Medulla oblongata (tissue), 1 donor: ENCODE data around the gene AIFM3.
"Not testable (repeated sequence)": the region's sequence is repeated elsewhere in the genome, so short reads cannot be mapped to it uniquely, and the experiment has no call there.

Experiments used
- DNase-seq: peaks from one replicate; pipeline ENCODE4 v3.0.0-alpha.2; 2015; ENCODE audit errors: extremely low spot score

Gene AIFM3

GRCh38 chr22:21003782-21004181 is 36.7 kb downstream of the AIFM3 start:
- DNase-seq: no peak

GRCh38 chr22:21009208-21009607 is 42.2 kb downstream of the AIFM3 start:
- DNase-seq: not testable (repeated sequence)

- no peak for DNase-seq
Observed at GRCh38 chr22:21009638-21010425, 42.8 kb downstream of the AIFM3 start.

GRCh38 chr22:21010426-21011113 is 43.5 kb downstream of the AIFM3 start:
- no peak for DNase-seq

DNA sequence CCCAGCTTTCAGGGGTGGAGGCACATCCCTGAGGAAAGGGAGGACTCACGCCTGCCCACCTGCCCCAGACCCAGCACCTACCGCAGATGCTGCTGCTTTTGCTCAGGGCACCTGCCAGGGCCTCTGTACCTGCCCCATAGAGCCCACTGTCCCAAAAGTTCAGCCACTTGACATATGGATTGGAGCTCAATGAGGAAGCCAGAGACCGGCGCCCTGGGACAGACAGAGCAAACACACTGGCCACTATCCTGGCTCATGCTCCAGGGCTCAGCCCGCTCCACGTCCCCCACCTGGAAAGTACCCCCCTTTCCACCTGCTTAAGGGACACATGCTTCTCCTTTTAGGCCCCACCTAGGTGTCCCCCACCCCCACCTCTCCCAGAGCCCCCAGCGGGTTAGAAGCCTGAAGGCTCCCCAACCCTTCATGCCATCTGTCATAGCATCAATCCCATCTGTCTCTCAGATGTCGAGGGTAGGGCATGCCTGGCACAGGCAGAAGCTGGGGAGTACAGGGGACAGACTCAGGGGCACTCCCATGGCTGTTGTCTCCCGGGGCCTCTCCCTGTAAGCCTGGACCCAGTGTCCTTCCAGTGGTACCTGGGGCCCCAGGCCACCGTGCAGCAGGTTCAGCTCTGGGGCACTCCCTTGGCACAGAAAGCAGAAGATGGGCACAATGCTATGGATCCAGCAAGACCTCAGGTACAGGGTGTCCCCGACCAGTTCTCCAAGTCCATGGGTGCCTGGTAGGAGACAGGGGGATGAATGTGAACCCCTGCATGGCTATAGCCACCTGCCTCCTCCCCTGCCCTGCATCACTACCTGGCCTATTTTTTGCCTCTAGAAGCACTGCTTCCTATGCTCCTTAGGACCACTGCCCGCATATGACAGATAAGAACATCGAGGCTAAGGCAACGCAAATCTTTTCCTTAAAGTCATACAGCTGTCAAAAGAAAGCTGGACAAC is 45.7 kb downstream of the AIFM3 start:
- DNase-seq: no peak

DNA sequence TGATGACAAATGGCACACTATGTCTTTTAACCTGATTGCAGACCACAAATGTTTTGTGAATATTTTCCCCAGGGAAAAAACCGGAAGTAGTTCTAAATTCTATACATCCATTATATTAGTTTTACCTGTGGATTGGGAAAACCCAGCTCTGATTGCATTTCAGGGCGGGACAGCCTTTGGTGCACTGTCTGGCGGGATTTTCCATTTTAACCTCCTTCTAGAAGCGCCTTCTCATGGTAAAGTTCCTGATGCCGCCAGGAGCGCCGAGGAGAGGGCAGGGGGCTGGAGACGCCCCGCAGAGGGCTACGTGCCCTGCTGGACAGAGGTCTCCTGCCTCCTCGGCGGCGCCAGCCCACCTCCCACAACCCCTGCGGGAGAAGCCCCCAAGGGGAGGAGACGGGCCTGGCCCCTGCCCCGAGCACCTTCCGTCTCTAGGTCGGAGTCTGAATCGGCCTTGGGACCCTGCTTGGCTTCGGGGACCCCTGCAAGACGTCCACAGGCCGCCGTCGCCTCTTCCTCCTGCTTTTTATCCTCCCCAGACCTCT is 46.7 kb downstream of the AIFM3 start:
- DNase-seq: no peak

DNA sequence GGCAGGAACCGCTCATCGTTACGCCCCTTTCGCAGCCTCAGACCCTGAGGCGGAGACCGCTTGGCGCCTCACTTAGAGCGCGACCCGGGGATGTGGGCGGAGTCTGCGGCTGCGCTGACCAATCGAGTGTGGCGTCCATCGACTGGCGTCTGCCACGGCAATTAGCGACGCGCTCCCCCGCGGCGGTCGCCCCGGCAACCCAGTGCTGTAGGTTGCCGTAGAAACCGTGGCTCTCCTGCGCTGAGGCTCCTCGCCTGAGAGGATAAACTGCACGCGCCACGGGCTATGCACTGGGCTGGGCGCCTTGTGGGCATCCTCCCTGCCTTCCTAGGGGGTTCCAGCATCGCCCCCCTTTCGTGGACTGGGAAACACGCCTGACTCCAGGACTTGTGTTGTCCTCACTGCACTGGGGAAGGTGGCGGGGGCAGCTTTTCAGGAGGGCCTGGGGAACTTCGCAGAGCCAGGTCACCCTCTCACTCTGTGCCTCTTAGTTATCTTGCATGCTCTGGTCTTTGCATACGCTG is 47.2 kb downstream of the AIFM3 start:
- DNase-seq: peak; percentile 84

- peak; percentile 20 for DNase-seq
Observed at GRCh38 chr22:21014726-21015465, 47.8 kb downstream of the AIFM3 start, which contains the start of gene P2RX6. Gene P2RX6, plus strand, starts transcription at chr22:21015165. Its CDS starts 10 bp downstream, at chr22:21015175.

GRCh38 chr22:21015466-21016006 is 48.5 kb downstream of the AIFM3 start:
- DNase-seq: no peak

DNA sequence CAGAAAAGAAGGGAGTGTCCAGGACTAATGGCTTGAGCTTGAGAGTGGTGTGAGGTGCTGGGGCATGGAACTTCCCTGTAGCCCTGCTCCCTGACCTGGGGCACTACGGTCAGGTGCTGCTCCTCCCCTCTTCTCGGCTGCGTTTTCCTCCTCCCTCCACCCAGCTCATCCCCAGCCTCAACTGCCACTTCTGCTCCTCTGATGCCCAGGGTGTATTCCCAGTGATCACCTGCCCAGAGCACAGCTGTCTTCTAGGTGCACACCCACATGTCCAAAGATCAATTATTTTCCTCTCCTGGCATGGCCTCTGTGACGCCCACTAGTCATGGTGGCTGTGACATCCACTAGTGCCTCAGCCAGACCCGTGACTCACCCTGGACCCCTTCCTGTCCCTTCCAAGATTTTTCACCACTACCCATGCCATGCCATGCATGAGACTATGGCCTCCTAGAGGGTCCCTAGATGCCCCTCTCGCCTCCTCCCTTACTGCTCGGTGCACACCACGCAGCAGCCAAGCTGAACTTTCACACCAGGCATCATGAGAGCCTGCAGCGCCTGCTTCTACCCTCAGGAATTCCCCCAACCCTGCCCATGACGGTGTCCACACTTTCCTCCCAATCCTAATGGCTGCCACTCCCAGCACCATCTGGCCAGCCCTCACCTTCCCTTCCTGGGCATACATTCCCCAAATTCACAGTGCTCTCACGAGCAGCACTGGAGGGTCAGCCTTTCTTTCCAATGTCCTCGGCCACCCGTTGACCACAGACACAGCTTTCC is 49.8 kb downstream of the AIFM3 start:
- DNase-seq: no peak

GRCh38 chr22:21018314-21018713 is 51.3 kb downstream of the AIFM3 start:
- DNase-seq: no peak

GRCh38 chr22:21020802-21021429 is 53.9 kb downstream of the AIFM3 start:
- DNase-seq: no peak

DNA sequence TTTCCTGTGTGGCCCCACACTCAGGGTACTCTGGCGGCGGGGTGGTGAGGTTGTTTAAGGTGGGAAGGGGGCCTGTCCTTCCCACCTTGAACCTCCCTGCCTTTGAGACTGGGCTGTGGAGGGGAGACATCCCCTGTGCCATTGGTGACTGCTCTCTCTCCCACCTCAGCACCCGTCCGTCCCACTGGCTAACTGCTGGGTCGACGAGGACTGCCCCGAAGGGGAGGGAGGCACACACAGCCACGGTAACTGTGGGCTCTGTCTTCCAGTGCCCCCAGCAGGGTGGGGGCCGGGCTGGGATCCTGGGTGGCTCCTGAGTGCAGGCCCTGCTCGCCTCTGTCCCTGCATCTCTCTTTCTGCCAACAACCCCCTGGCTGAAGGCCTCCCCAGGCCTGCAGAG is 55.5 kb downstream of the AIFM3 start:
- DNase-seq: no peak

DNA sequence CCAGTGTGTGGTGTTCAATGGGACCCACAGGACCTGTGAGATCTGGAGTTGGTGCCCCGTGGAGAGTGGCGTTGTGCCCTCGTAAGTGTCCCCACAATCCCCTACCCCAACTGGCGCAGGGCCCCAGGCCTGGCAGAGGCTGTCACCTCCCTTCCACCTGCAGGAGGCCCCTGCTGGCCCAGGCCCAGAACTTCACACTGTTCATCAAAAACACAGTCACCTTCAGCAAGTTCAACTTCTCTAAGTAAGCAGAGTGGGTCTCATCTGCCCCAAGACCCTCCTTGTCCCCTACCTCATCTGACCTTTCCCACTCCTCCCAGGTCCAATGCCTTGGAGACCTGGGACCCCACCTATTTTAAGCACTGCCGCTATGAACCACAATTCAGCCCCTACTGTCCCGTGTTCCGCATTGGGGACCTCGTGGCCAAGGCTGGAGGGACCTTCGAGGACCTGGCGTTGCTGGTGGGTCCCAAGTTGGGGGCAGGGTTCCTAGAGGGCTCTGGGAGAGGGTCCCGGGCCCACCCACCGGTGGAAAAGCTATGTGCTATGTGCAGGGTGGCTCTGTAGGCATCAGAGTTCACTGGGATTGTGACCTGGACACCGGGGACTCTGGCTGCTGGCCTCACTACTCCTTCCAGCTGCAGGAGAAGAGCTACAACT is 56.0 kb downstream of the AIFM3 start:
- no peak for DNase-seq

- DNase-seq: no peak
Observed at GRCh38 chr22:21025266-21025665, 58.2 kb downstream of the AIFM3 start.

DNA sequence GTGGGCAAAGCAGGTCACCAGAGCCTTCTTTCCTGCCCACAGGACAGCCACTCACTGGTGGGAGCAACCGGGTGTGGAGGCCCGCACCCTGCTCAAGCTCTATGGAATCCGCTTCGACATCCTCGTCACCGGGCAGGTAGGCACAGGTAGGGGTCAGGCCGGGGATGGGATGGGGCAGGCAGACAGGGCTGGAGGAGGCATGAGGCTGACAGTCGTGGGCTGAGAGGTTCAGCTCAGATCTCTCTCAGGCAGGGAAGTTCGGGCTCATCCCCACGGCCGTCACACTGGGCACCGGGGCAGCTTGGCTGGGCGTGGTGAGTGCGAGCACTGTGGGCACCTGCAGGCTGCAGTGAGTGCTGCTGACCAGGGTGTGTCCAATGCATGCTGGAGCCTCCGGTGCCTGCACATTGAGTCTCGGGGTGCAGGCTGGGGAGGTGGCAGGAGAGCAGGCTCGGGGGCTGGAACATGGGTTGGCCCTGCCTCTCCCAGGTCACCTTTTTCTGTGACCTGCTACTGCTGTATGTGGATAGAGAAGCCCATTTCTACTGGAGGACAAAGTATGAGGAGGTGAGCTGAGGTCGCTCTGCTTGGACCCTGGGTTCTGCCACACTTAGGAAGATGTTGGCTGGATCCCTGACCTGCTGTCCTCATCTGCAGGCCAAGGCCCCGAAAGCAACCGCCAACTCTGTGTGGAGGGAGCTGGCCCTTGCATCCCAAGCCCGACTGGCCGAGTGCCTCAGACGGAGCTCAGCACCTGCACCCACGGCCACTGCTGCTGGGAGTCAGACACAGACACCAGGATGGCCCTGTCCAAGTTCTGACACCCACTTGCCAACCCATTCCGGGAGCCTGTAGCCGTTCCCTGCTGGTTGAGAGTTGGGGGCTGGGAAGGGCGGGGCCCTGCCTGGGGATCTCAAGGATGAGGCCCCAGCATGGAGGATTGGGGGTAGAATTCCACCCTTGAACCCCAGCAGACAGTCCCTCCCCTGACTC is 59.0 kb downstream of the AIFM3 start:
- DNase-seq: no peak
